Trophoblast cell (in vitro differentiated cells and primary cell): Measurements from ENCODE around the gene SLC26A9.
A peak's percentile ranks its signal among the peaks of the same experiment; 100 is the strongest.

Experiments used
- DNase-seq, 2 donors: peaks; one replicate each; pipeline ENCODE4 v3.0.0-alpha.2; 2016
- H2AFZ ChIP-seq: 2 replicates; pipeline ENCODE4 v1.6.1; 2013; ENCODE audit warnings: low read length, moderate library complexity, mild to moderate bottlenecking; ENCODE audit not compliant: insufficient read depth, poor library complexity
- H2AK5ac ChIP-seq: 2 replicates; pipeline ENCODE4 v1.6.1; 2013; ENCODE audit warnings: mild to moderate bottlenecking, low read length
- H2BK120ac ChIP-seq: 2 replicates; pipeline ENCODE4 v1.6.1; 2013; ENCODE audit warnings: low read length, mild to moderate bottlenecking, moderate library complexity; ENCODE audit not compliant: insufficient read depth, poor library complexity
- H2BK12ac ChIP-seq: 2 replicates; pipeline ENCODE4 v1.6.1; 2013; ENCODE audit warnings: mild to moderate bottlenecking, low read length, moderate library complexity
- H2BK5ac ChIP-seq: 2 replicates; pipeline ENCODE4 v1.6.1; 2013; ENCODE audit warnings: low read length, low read depth, moderate library complexity, mild to moderate bottlenecking; ENCODE audit not compliant: poor library complexity
- H3K14ac ChIP-seq: 2 replicates; pipeline ENCODE4 v1.6.1; 2013; ENCODE audit warnings: mild to moderate bottlenecking, low read length
- H3K18ac ChIP-seq: 2 replicates; pipeline ENCODE4 v1.6.1; 2013; ENCODE audit warnings: mild to moderate bottlenecking, low read length
- H3K23ac ChIP-seq: 2 replicates; pipeline ENCODE4 v1.6.1; 2013; ENCODE audit warnings: low read length
- H3K27ac ChIP-seq: 2 replicates; pipeline ENCODE4 v1.5.1; 2013; ENCODE audit warnings: low read depth, mild to moderate bottlenecking, inconsistent platforms, low read length, moderate library complexity
- H3K27me3 ChIP-seq: 2 replicates; pipeline ENCODE4 v1.6.1; 2013; ENCODE audit warnings: inconsistent platforms, mild to moderate bottlenecking, low read length, moderate library complexity; ENCODE audit not compliant: insufficient read depth
- H3K36me3 ChIP-seq, 2 experiments: 1 replicate in 1 of 2; 2 replicates in 1 of 2; pipeline ENCODE4 v1.6.1; 2013; ENCODE audit warnings: low read length in 2 of 2, mild to moderate bottlenecking in 2 of 2, moderate library complexity in 1 of 2; ENCODE audit not compliant: insufficient read depth in 2 of 2, control insufficient read depth in 1 of 2
- H3K4ac ChIP-seq: 2 replicates; pipeline ENCODE4 v1.6.1; 2013; ENCODE audit warnings: low read depth, mild to moderate bottlenecking, low read length, moderate library complexity
- H3K4me1 ChIP-seq, 2 experiments: 1 replicate in 1 of 2; 2 replicates in 1 of 2; pipeline ENCODE4 v1.6.1; 2013; ENCODE audit warnings: low read length in 2 of 2, mild to moderate bottlenecking in 2 of 2, moderate library complexity in 1 of 2; ENCODE audit not compliant: insufficient read depth in 2 of 2, control insufficient read depth in 1 of 2
- H3K4me2 ChIP-seq: 2 replicates; pipeline ENCODE4 v1.6.1; 2013; ENCODE audit warnings: inconsistent platforms, mild to moderate bottlenecking, low read length, moderate library complexity
- H3K4me3 ChIP-seq: 2 replicates; pipeline ENCODE4 v1.5.1; 2013; ENCODE audit warnings: mild to moderate bottlenecking, low read depth, low read length, inconsistent platforms
- H3K79me1 ChIP-seq: one replicate; pipeline ENCODE4 v1.6.1; 2013; ENCODE audit warnings: low read length
- H3K79me2 ChIP-seq: 2 replicates; pipeline ENCODE4 v1.6.1; 2013; ENCODE audit warnings: low read length, mild to moderate bottlenecking; ENCODE audit not compliant: control insufficient read depth, insufficient read depth, poor library complexity
- H3K9ac ChIP-seq: 2 replicates; pipeline ENCODE4 v1.6.1; 2013; ENCODE audit warnings: mild to moderate bottlenecking, low read length
- H3K9me3 ChIP-seq: 2 replicates; pipeline ENCODE4 v1.6.1; 2013; ENCODE audit warnings: low read depth, mild to moderate bottlenecking, control low read depth, inconsistent platforms, low read length; ENCODE audit not compliant: insufficient read depth
- H4K12ac ChIP-seq: 2 replicates; pipeline ENCODE4 v1.6.1; 2013; ENCODE audit warnings: low read depth, mild to moderate bottlenecking, low read length, moderate library complexity
- H4K8ac ChIP-seq: 2 replicates; pipeline ENCODE4 v1.6.1; 2013; ENCODE audit warnings: low read depth, mild to moderate bottlenecking, low read length, moderate library complexity
- H4K91ac ChIP-seq: one replicate; pipeline ENCODE4 v1.6.1; 2013; ENCODE audit warnings: low read depth, mild to moderate bottlenecking, low read length, moderate library complexity
- WGBS: extraction: QIAGEN DNeasy Blood & Tissue Kit; methylation state at CpG from one replicate; pipeline ENCODE4 v1.1.7; 2013; ENCODE audit warnings: missing lambda C conversion rate; ENCODE audit not compliant: insufficient read length, insufficient coverage; ENCODE audit errors: extremely low coverage; 5-methylcytosine and 5-hydroxymethylcytosine counted together

The SLC26A9 gene

GRCh38 chr1:205955499-205955898 lies 12.2 kb upstream of the SLC26A9 start:
- Histone ChIP-seq H2BK120ac (no peak overlapping the region), H3K9ac (no peak overlapping the region), H3K27me3 (no peaks in the 10 kb centered on the region), H3K36me3 (no peaks in the 10 kb centered on the region), H3K9me3 (no peaks in the 10 kb centered on the region), H2AFZ (no peak overlapping the region), H2BK5ac (no peak overlapping the region), H4K91ac (no peak overlapping the region), H4K8ac (no peak overlapping the region), H3K4me2 (no peak overlapping the region), H2BK12ac (no peak overlapping the region), H3K23ac (no peak overlapping the region), H3K27ac (no peak overlapping the region), H3K14ac (no peak overlapping the region), H3K79me2 (no peaks in the 10 kb centered on the region), H3K4ac (no peak overlapping the region), H3K79me1 (no peaks in the 10 kb centered on the region), H3K18ac (no peak overlapping the region), H4K12ac (no peak overlapping the region), H3K4me1 (no peaks in the 10 kb centered on the region), H3K4me3 (no peak overlapping the region), H2AK5ac (no peak overlapping the region)
- DNase-seq, result no peak
- WGBS, result no CpG with 5 or more reads among the region's 1 CpG

GRCh38 chr1:205954819-205955404 lies 11.7 kb upstream of the SLC26A9 start:
- Histone ChIP-seq H3K79me2 (no peaks in the 10 kb centered on the region), H4K8ac (no peak overlapping the region), H3K36me3 (no peaks in the 10 kb centered on the region), H3K4me3 (no peak overlapping the region), H3K9me3 (no peaks in the 10 kb centered on the region), H4K91ac (no peak overlapping the region), H3K14ac (no peak overlapping the region), H3K79me1 (no peaks in the 10 kb centered on the region), H3K18ac (no peak overlapping the region), H3K9ac (no peak overlapping the region), H3K4me2 (no peak overlapping the region), H3K23ac (no peak overlapping the region), H2BK12ac (no peak overlapping the region), H3K27me3 (no peaks in the 10 kb centered on the region), H3K4ac (no peak overlapping the region), H3K27ac (no peak overlapping the region), H2AFZ (no peak overlapping the region), H4K12ac (no peak overlapping the region), H2BK120ac (no peak overlapping the region), H2BK5ac (no peak overlapping the region), H3K4me1 (no peaks in the 10 kb centered on the region), H2AK5ac (no peak overlapping the region)
- no peak for DNase-seq
- no CpG with 5 or more reads among the region's 11 CpGs for WGBS

- Histone ChIP-seq H3K14ac (no peak overlapping the region), H3K23ac (no peak overlapping the region), H4K12ac (no peak overlapping the region), H3K36me3 (no peaks in the 10 kb centered on the region), H2AFZ (no peak overlapping the region), H3K79me2 (no peaks in the 10 kb centered on the region), H4K91ac (no peak overlapping the region), H2AK5ac (no peak overlapping the region), H3K9ac (no peak overlapping the region), H3K27ac (no peak overlapping the region), H3K4me1 (no peaks in the 10 kb centered on the region), H3K4ac (no peak overlapping the region), H3K4me2 (no peak overlapping the region), H2BK5ac (no peak overlapping the region), H2BK12ac (no peak overlapping the region), H3K27me3 (no peaks in the 10 kb centered on the region), H3K18ac (no peak overlapping the region), H3K79me1 (no peaks in the 10 kb centered on the region), H4K8ac (no peak overlapping the region), H3K9me3 (no peaks in the 10 kb centered on the region), H2BK120ac (no peak overlapping the region), H3K4me3 (no peak overlapping the region)
- WGBS, result no CpG with 5 or more reads among the region's 1 CpG
- DNase-seq, result no peak
Observed at GRCh38 chr1:205951746-205952145, 8.5 kb upstream of the SLC26A9 start.

GRCh38 chr1:205950826-205951549 lies 7.7 kb upstream of the SLC26A9 start:
- no peak overlapping the region for H2BK120ac ChIP-seq
- no CpG with 5 or more reads among the region's 7 CpGs for WGBS
- H3K18ac ChIP-seq, result no peak overlapping the region
- no peak overlapping the region for H2AFZ ChIP-seq
- H3K4me2 ChIP-seq, result no peak overlapping the region
- no peaks in the 10 kb centered on the region for H3K4me1 ChIP-seq
- no peak overlapping the region for H3K4ac ChIP-seq
- H3K14ac ChIP-seq, result no peak overlapping the region
- H3K4me3 ChIP-seq, result no peak overlapping the region
- H3K36me3 ChIP-seq, result no peaks in the 10 kb centered on the region
- H3K9me3 ChIP-seq, result no peaks in the 10 kb centered on the region
- no peak overlapping the region for H4K8ac ChIP-seq
- H3K27me3 ChIP-seq, result no peaks in the 10 kb centered on the region
- no peak overlapping the region for H2BK12ac ChIP-seq
- no peak overlapping the region for H3K27ac ChIP-seq
- H2BK5ac ChIP-seq, result no peak overlapping the region
- H3K9ac ChIP-seq, result no peak overlapping the region
- H3K79me2 ChIP-seq, result no peaks in the 10 kb centered on the region
- H2AK5ac ChIP-seq, result no peak overlapping the region
- no peak overlapping the region for H4K12ac ChIP-seq
- H3K79me1 ChIP-seq, result no peaks in the 10 kb centered on the region
- H3K23ac ChIP-seq, result no peak overlapping the region
- peak in 1 of 2 donors; percentile 21 for DNase-seq
- no peak overlapping the region for H4K91ac ChIP-seq
